GM23338 (cell line): Measurements from ENCODE around the gene TBC1D14. TPM values are rescaled to one million over a fixed set of nuclear protein-coding genes. Genes with fewer than 3 reads are reported as not detected.

Experiments used
- ATAC-seq: fragments of 200-7000 bp; cut with Tn5 transposase; 3 replicates; pipeline ENCODE4 v1.9.1; 2020
- DNase-seq: peaks from one replicate; pipeline ENCODE4 v3.0.0-alpha.2; 2015; ENCODE audit warnings: low spot score
- H2AFZ ChIP-seq: fragments of 200-600 bp; sonication (generic); 2 replicates; pipeline ENCODE4 v1.8.0; 2016; ENCODE audit warnings: antibody characterized with exemption, mild to moderate bottlenecking, moderate library complexity
- H3F3A ChIP-seq: fragments of 200-600 bp; sonication (generic); replicated peaks from 2 replicates; pipeline ENCODE4 v1.8.0; 2017; ENCODE audit warnings: antibody characterized with exemption, mixed run types, low read depth
- H3K27ac ChIP-seq: fragments of 200-600 bp; sonication (generic); 2 replicates; pipeline ENCODE4 v1.6.1; 2016; ENCODE audit warnings: low read depth
- H3K27me3 ChIP-seq: fragments of 200-600 bp; sonication (generic); 2 replicates; pipeline ENCODE4 v1.8.0; 2016; ENCODE audit warnings: mild to moderate bottlenecking, mixed run types, moderate library complexity; ENCODE audit not compliant: insufficient read depth
- H3K36me3 ChIP-seq: fragments of 200-600 bp; sonication (generic); 2 replicates; pipeline ENCODE4 v1.8.0; 2016; ENCODE audit warnings: mild to moderate bottlenecking; ENCODE audit not compliant: insufficient read depth
- H3K4me1 ChIP-seq: fragments of 200-600 bp; sonication (generic); 2 replicates; pipeline ENCODE4 v1.8.0; 2016; ENCODE audit warnings: mild to moderate bottlenecking, moderate library complexity; ENCODE audit not compliant: insufficient read depth
- H3K4me2 ChIP-seq: fragments of 200-600 bp; sonication (generic); 2 replicates; pipeline ENCODE4 v1.7.1; 2017; ENCODE audit warnings: mixed run types
- H3K4me3 ChIP-seq: fragments of 200-600 bp; sonication (generic); 2 replicates; pipeline ENCODE4 v1.6.1; 2016; ENCODE audit warnings: mixed run types
- H3K79me2 ChIP-seq: fragments of 200-600 bp; sonication (generic); replicated peaks from 2 replicates; pipeline ENCODE4 v1.8.0; 2017; ENCODE audit warnings: mild to moderate bottlenecking; ENCODE audit not compliant: insufficient read depth
- H3K9me2 ChIP-seq: fragments of 200-600 bp; sonication (generic); 2 replicates; pipeline ENCODE4 v1.8.0; 2017; ENCODE audit not compliant: insufficient read depth
- H4K20me1 ChIP-seq: fragments of 200-600 bp; sonication (generic); replicated peaks from 2 replicates; pipeline ENCODE4 v1.8.0; 2017; ENCODE audit warnings: mild to moderate bottlenecking; ENCODE audit not compliant: insufficient read depth
- H3K27ac Mint-ChIP-seq: 2 replicates; pipeline ENCODE4 v1.8.0; 2020; ENCODE audit warnings: inconsistent platforms, mild to moderate bottlenecking, moderate library complexity, mixed read lengths
- H3K27me3 Mint-ChIP-seq: 3 replicates; pipeline ENCODE4 v1.8.0; 2022; ENCODE audit warnings: low read depth, mild to moderate bottlenecking, moderate library complexity, mixed read lengths, inconsistent platforms; ENCODE audit not compliant: insufficient read depth, poor library complexity
- H3K36me3 Mint-ChIP-seq: 3 replicates; pipeline ENCODE4 v1.8.0; 2021; ENCODE audit warnings: low read depth, mild to moderate bottlenecking, inconsistent platforms, moderate library complexity, mixed read lengths
- H3K4me1 Mint-ChIP-seq: 3 replicates; pipeline ENCODE4 v1.8.0; 2020; ENCODE audit warnings: mild to moderate bottlenecking, inconsistent platforms, mixed read lengths
- H3K4me3 Mint-ChIP-seq: 3 replicates; pipeline ENCODE4 v1.8.0; 2021; ENCODE audit warnings: moderate library complexity, mild to moderate bottlenecking, inconsistent platforms, mixed read lengths
- H3K9me3 Mint-ChIP-seq: 3 replicates; pipeline ENCODE4 v1.8.0; 2020; ENCODE audit warnings: moderate library complexity, mild to moderate bottlenecking, inconsistent platforms, mixed read lengths
- CREB1 ChIP-seq: fragments of 250-450 bp; sonication (Bioruptor Pico); IDR thresholded peaks from 2 replicates; pipeline ENCODE4 v1.5.0; 2020; ENCODE audit warnings: low read depth, mild to moderate bottlenecking, moderate library complexity
- ETS1 ChIP-seq: IDR thresholded peaks from 2 replicates; pipeline ENCODE4 v1.6.1; 2016; ENCODE audit warnings: antibody characterized with exemption
- EZH2 ChIP-seq: fragments of 200-600 bp; sonication (generic); IDR thresholded peaks from one replicate; pipeline ENCODE4 v1.8.0; 2017; ENCODE audit warnings: antibody characterized with exemption, mild to moderate bottlenecking, low read depth; ENCODE audit not compliant: unreplicated experiment
- JUNB ChIP-seq: IDR thresholded peaks from one replicate; pipeline ENCODE4 v1.6.1; 2016; ENCODE audit warnings: antibody characterized with exemption; ENCODE audit not compliant: unreplicated experiment
- STAT1 ChIP-seq: IDR thresholded peaks from one replicate; pipeline ENCODE4 v1.6.1; 2016; ENCODE audit warnings: antibody characterized with exemption; ENCODE audit not compliant: unreplicated experiment
- ZNF114 ChIP-seq: fragments of 250-450 bp; sonication (Bioruptor Pico); IDR thresholded peaks from 2 replicates; pipeline ENCODE4 v1.5.0; 2020; ENCODE audit warnings: mild to moderate bottlenecking, moderate library complexity
- ZNF331 ChIP-seq: fragments of 250-450 bp; sonication (Bioruptor Pico); IDR thresholded peaks from 2 replicates; pipeline ENCODE4 v1.5.0; 2020; ENCODE audit warnings: low read depth, mild to moderate bottlenecking, moderate library complexity
- polyA plus RNA-seq: library from polyadenylated mRNA; unstranded; fragments of >200 nt; fragmentation: Nextera tagmentation; extraction: Ambion mirVana; gene quantifications from 2 replicates; pipeline ENCODE4 v1.2.1, GENCODE V29; 2016
- total RNA-seq: library from RNA; depleted of rRNA; stranded (reverse); fragments of >200 nt; shearing (Covaris generic); gene quantifications from 2 replicates; pipeline ENCODE4 v1.2.3, GENCODE V29; 2014
- TF ChIP-seq, protein P1 (sequence below), 2 experiments: fragments of 200-600 bp in 1 of 2; sonication (generic) in 1 of 2; conservative IDR thresholded peaks; 2 replicates each; pipeline versions ENCODE4 v1.5.1 to v1.6.1; 2016 to 2017; ENCODE audit warnings: antibody characterized with exemption in 2 of 2, low read depth in 2 of 2, mild to moderate bottlenecking in 2 of 2, moderate library complexity in 1 of 2

Gene TBC1D14
- total and polyA plus RNA-seq, 2 experiments from 2014 or later, result 18.2 to 59.7 TPM

DNA sequence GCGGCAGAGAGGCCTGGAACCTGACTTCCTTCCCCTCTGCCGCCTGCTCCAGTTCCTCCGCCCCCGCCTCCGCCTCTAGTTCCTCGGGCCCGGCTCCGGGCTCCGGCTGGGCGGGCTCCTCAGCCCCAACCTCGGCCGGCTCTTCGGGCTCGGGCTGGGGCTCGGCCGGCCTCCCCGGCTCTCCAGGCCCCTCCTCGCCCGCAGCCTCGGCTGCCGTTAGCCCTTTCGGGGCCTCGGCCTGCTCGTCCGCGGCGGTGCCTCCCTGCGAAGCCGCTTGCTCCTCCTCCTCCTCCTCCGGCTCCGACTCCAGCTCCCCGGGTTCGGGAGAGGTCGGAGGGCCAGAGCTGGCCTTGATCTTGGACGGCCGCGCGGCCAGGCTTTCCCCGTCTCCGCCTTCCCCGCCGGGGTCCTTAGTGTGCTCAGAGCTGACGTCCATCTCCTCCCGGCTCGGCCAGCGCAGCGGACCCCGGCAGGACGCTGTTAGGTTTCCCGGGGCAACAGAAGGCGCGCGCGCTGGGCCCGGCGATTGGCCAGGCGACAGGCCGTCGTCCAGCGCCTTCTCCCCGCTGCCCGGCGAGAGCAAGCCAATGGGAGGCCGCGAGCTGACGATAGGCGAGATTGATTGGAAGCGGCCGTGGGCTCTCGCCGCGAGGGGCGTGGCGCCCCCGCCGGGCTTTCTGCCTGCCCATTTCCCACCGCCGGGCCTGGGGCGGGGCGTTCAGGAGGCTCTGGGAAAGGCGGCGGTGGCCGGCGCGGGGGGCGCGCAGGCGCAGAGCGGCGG lies 133.1 kb downstream of the TBC1D14 start:
- no peaks in the 10 kb centered on the region; the same call in 2 of the 3 replicates for H3K36me3 Mint-ChIP-seq
- H3K4me2 ChIP-seq, result peak overlapping the region; percentile 93
- H3F3A ChIP-seq, result 0 out of 2 replicates have a peak, but pooled peaks cover 3% of the 10 kb centered on the region
- H3K79me2 ChIP-seq, result peaks cover 39% of the 10 kb centered on the region
- ATAC-seq (peak; percentile 88), DNase-seq (peak; percentile 98)
- H3K4me3 Mint-ChIP-seq, result peak overlapping the region; percentile 85
- H4K20me1 ChIP-seq, result peaks cover 31% of the 10 kb centered on the region
- peaks cover 32% of the 10 kb centered on the region for H3K27me3 ChIP-seq
- peaks cover 32% of the 10 kb centered on the region for H3K27me3 Mint-ChIP-seq
- peak overlapping the region; percentile 97 for H2AFZ ChIP-seq
- H3K27ac ChIP-seq, result no peak overlapping the region
- peaks cover 45% of the 10 kb centered on the region for H3K4me1 Mint-ChIP-seq
- no peak for TF ChIP-seq ZNF331 (CRISPR knock-in tag)
- peak; percentile 49; the same call in 1 of the 2 replicates for TF ChIP-seq CREB1 (CRISPR knock-in tag)
- no peak for TF ChIP-seq ZNF114
- peak; percentile 28 for TF ChIP-seq EZH2
- H3K9me2 ChIP-seq, result no peaks in the 10 kb centered on the region
- H3K27ac Mint-ChIP-seq, result no peak overlapping the region
- no peaks in the 10 kb centered on the region; the same call in 1 of the 3 replicates for H3K9me3 Mint-ChIP-seq
- peak overlapping the region; percentile 83 for H3K4me3 ChIP-seq
- H3K4me1 ChIP-seq, result peaks cover 9% of the 10 kb centered on the region; the same call in 1 of the 2 replicates
- no peaks in the 10 kb centered on the region for H3K36me3 ChIP-seq

GRCh38 chr4:7043284-7044136 lies 133.9 kb downstream of the TBC1D14 start, which contains the start of gene TADA2B:
Gene TADA2B, plus strand, starts transcription at chr4:7043372. Its CDS starts 208 bp downstream, at chr4:7043580.
- no peaks in the 10 kb centered on the region; the same call in 2 of the 3 replicates for H3K36me3 Mint-ChIP-seq
- H3K4me1 Mint-ChIP-seq, result peaks cover 48% of the 10 kb centered on the region
- Histone ChIP-seq H3K4me2 (peak within 1 kb of the TSS; percentile 93), H3K4me3 (peak within 1 kb of the TSS; percentile 89), H3K9me2 (no peaks in the 10 kb centered on the region), H3K4me1 (peaks cover 9% of the 10 kb centered on the region; the same call in 1 of the 2 replicates), H3K27me3 (peaks cover 32% of the 10 kb centered on the region), H3K36me3 (no peaks in the 10 kb centered on the region), H3K27ac (no peak within 1 kb of the TSS), H4K20me1 (peaks cover 32% of the 10 kb centered on the region), H3K79me2 (peaks cover 46% of the 10 kb centered on the region), H3F3A (0 out of 2 replicates have a peak, but pooled peaks cover 3% of the 10 kb centered on the region), H2AFZ (peak within 1 kb of the TSS; percentile 97)
- H3K9me3 Mint-ChIP-seq, result no peaks in the 10 kb centered on the region; the same call in 1 of the 3 replicates
- ATAC-seq (peak; percentile 4), DNase-seq (peak; percentile 48)
- peak within 1 kb of the TSS; percentile 85 for H3K4me3 Mint-ChIP-seq
- no peak within 1 kb of the TSS for H3K27ac Mint-ChIP-seq
- no peak for TF ChIP-seq ZNF114
- TF ChIP-seq, protein P1, sequence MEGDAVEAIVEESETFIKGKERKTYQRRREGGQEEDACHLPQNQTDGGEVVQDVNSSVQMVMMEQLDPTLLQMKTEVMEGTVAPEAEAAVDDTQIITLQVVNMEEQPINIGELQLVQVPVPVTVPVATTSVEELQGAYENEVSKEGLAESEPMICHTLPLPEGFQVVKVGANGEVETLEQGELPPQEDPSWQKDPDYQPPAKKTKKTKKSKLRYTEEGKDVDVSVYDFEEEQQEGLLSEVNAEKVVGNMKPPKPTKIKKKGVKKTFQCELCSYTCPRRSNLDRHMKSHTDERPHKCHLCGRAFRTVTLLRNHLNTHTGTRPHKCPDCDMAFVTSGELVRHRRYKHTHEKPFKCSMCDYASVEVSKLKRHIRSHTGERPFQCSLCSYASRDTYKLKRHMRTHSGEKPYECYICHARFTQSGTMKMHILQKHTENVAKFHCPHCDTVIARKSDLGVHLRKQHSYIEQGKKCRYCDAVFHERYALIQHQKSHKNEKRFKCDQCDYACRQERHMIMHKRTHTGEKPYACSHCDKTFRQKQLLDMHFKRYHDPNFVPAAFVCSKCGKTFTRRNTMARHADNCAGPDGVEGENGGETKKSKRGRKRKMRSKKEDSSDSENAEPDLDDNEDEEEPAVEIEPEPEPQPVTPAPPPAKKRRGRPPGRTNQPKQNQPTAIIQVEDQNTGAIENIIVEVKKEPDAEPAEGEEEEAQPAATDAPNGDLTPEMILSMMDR (conservative IDR thresholded peaks at IDR 0.05; ENCODE audit: low read depth in 2 of 2), result peak in 1 of 2 experiments; percentile 44; a peak in 2 of 4 replicates
- TF ChIP-seq EZH2, result no peak
- no peak for TF ChIP-seq STAT1
- TF ChIP-seq JUNB, result no peak
- TF ChIP-seq ETS1, result no peak
- peaks cover 32% of the 10 kb centered on the region for H3K27me3 Mint-ChIP-seq
